ENCODE measurements around the gene OXCT1. TPM values are rescaled to one million over a fixed set of nuclear protein-coding genes. Genes with fewer than 3 reads are reported as not detected.

OXCT1 gene
- total RNA-seq (2021; fragmentation: NEBNext Ultra II Directional; extraction: Animal tissue kit (Norgen Biotek cat#: 25700)): 10 to 100 TPM; 40.4 to 44.0 (median 40.8) TPM
- long read RNA-seq, transcript OXCT1-201 (17 exons, 3,388 nt): major isoform, 47 of 67 reads
- long read RNA-seq, partial matches to known transcripts: 10 of 67 reads
- long read RNA-seq, other reads (novel, unspliced or antisense): 6 of 67 reads

DNA sequence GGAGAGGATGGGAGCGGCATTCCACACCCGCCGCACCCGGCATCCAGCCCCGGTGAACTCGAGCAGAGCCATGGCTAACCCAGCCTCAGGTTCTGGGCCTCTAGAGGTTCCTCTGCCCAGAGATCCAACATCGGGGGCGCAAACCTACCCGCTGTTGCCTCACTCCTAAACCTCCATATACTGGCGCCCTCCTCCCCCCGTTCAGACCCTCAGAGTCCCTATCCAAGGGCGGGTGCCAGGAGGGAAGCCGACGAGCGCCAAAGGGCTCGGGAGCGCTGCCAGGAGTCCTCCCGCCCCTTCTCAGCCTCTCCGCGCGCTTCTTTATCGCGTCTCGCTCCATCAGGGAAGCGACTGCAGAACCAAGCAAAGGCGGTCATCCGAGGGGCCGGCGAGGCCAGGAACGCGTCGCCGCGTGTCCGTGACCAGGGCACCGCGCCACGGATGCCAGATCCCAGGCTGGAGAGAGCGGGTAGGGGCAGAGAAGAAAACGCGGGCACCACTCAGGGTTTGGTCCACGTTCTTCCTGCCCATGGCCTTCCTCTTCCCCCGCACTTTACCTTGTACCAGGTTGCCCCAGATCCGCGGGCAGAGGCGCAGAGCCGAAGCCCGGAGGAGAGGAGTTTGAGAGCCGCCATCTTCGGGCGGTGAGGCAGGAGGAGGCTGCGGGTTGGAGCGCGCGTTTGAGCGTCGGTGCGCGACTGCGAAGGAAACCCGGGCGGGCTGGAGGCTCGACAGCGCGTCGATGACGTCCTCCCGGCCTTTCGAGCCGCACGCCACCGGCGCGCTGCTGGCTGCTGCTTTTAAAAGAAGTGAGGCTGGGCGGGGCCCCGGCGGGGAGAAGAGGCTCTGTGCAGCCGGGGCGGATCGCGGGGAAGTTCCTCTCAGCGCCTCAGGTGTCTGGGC is at the start of gene OXCT1:
TSS of gene OXCT1 (minus strand) at position 702 of the 903 bp plus-strand sequence. CDS start at position 635, 67 bp downstream.
- DNase-seq: peak; percentile 78
- Mint-ChIP-seq H3K27me3 (ENCODE audit: insufficient read depth) (no peaks in the 10 kb centered on the region; the same call in 1 of the 2 replicates), H3K4me3 (peak within 1 kb of the TSS; percentile 92)

DNA sequence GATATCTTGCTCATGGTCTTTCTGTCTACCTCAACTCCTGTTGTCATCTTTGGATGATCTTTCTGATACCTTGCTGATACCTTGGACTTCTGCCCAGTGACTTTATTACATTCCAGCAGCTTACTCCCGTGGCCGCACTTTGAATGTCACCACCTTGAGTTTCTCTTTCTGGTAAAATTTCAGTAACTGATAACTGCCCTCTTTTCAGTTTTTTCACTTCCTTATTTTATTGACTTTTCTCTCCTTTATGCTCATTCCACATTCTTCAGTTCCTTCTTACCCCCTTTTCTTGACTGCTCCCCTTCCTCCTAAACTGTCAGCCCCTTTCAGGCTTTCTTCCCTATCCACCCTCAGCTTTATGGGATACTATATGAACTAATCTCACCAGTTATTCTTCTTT is 47.9 kb upstream of the OXCT1 start:
- Mint-ChIP-seq H3K4me1 (ENCODE audit: low read depth) (peaks cover 19% of the 10 kb centered on the region), H3K9me3 (no peaks in the 10 kb centered on the region), H3K36me3 (ENCODE audit: low read depth) (peaks cover 16% of the 10 kb centered on the region), H3K4me3 (no peak overlapping the region), H3K27ac (peak overlapping the region; percentile 16; the same call in 1 of the 2 replicates), H3K27me3 (ENCODE audit: insufficient read depth) (peaks cover 2% of the 10 kb centered on the region; the same call in 1 of the 2 replicates)
- TF ChIP-seq, protein P1, sequence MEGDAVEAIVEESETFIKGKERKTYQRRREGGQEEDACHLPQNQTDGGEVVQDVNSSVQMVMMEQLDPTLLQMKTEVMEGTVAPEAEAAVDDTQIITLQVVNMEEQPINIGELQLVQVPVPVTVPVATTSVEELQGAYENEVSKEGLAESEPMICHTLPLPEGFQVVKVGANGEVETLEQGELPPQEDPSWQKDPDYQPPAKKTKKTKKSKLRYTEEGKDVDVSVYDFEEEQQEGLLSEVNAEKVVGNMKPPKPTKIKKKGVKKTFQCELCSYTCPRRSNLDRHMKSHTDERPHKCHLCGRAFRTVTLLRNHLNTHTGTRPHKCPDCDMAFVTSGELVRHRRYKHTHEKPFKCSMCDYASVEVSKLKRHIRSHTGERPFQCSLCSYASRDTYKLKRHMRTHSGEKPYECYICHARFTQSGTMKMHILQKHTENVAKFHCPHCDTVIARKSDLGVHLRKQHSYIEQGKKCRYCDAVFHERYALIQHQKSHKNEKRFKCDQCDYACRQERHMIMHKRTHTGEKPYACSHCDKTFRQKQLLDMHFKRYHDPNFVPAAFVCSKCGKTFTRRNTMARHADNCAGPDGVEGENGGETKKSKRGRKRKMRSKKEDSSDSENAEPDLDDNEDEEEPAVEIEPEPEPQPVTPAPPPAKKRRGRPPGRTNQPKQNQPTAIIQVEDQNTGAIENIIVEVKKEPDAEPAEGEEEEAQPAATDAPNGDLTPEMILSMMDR (IDR thresholded peaks at IDR 0.05): no peak
- DNase-seq: no peak

More for the DNA sequence above, at the start of gene OXCT1:
- H3K36me3 Mint-ChIP-seq (ENCODE audit: low read depth): no peaks in the 10 kb centered on the region; the same call in 1 of the 2 replicates
- H3K4me1 Mint-ChIP-seq (ENCODE audit: low read depth): peaks cover 33% of the 10 kb centered on the region
- no peaks in the 10 kb centered on the region for H3K9me3 Mint-ChIP-seq
- peak within 1 kb of the TSS; percentile 82 for H3K27ac Mint-ChIP-seq
- TF ChIP-seq, protein P1 (IDR thresholded peaks at IDR 0.05): no peak

DNA sequence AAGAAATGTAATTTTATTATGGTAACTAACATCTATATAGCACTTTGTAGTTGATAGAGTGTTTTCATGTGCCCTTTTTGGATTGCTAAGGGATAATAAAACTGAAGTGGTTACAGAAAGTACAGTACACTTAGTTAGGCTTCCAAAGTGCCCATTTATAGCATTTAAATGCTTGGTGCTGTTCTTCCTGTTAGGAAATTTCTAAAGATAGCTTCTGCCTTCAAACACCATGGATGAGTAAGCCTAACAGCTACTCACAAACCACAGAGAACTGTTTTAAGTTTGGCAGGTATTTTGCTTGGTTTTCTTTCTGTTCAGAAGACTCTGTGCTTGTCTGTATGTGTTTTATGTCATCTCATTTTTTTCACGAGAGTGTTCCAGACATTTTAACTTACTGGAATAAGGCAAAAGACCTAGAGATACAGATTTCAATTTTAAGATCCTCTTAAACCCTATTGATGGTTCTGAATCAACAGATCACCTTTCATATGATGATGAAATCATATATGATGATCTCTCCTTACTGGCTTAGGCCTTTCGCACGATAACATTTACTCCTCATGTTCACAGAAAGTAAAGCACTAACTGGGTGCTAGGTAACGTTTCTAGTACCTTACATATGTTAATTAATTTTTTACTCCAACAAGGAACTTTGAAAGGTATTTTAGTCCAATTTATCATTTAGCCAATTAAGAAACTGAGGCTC is 38.3 kb upstream of the OXCT1 start:
- Mint-ChIP-seq H3K4me3 (peak overlapping the region; percentile 64), H3K27ac (peak overlapping the region; percentile 88), H3K9me3 (no peaks in the 10 kb centered on the region), H3K36me3 (ENCODE audit: low read depth) (peaks cover 28% of the 10 kb centered on the region), H3K27me3 (ENCODE audit: insufficient read depth) (peaks cover 3% of the 10 kb centered on the region; the same call in 1 of the 2 replicates), H3K4me1 (ENCODE audit: low read depth) (peaks cover 42% of the 10 kb centered on the region)
- TF ChIP-seq, protein P1 (IDR thresholded peaks at IDR 0.05): no peak
- DNase-seq: peak; percentile 77

DNA sequence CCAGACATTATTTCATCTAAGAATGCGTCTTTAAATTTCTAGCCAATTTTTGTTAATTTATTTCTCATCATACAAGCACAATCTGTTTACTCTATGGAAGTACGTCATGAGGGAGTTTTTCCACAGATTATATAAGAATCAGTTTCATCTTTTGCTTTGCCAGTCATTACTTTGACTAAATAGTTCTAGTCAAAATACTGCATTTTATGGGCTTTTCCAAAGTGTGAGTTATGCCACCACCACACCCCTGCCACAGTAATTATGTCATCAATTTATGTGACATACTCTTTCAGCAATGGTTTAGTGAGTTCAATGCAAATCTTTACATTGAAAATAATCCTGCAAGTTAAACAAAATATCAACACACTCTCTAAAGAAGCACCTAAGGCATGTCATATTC is 35.9 kb upstream of the OXCT1 start:
- peaks cover 19% of the 10 kb centered on the region for H3K36me3 Mint-ChIP-seq (ENCODE audit: low read depth)

More for the DNA sequence above, 35.9 kb upstream of the OXCT1 start:
- Mint-ChIP-seq H3K27me3 (ENCODE audit: insufficient read depth) (peaks cover 6% of the 10 kb centered on the region), H3K4me1 (ENCODE audit: low read depth) (peaks cover 50% of the 10 kb centered on the region), H3K9me3 (no peaks in the 10 kb centered on the region), H3K27ac (no peak overlapping the region), H3K4me3 (no peak overlapping the region)
- DNase-seq: no peak
- TF ChIP-seq, protein P1 (IDR thresholded peaks at IDR 0.05): no peak

All from HFFc6 (cell line).